GM12891 (cell line): ENCODE data around the gene CSNK1G3.

Experiments used
- POLR2A ChIP-seq: IDR thresholded peaks from 2 replicates; pipeline ENCODE4 v1.6.1; 2011; ENCODE audit warnings: low read depth, low read length, control low read depth
- POLR2AphosphoS5 ChIP-seq: IDR thresholded peaks from 2 replicates; pipeline ENCODE4 v1.6.1; 2011; ENCODE audit warnings: low read depth, low read length, control low read depth
- TAF1 ChIP-seq: IDR thresholded peaks from 2 replicates; pipeline ENCODE4 v1.6.1; 2011; ENCODE audit warnings: low read depth, low read length, control low read depth

DNA sequence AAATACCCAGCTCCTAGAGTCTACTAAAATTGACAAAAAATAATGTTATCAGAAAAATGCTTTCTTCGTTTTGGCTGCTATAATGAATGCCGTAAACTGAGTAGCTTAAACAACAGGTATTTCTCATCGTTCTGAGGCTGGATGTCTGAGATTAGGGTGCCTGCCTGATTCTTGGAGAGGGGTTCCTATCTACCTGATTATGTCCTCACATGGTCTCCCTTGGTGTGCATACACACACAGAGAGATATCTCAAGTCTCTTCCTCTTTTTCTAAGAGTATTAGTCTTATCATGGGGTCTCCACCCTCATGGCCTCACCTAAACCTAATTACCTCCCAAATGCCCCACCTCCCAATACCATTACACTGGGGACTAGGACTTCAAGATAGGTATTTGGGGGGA is 40.6 kb upstream of the CSNK1G3 start:
- TF ChIP-seq POLR2AphosphoS5 = no peak
- no peak for TF ChIP-seq POLR2A
- TF ChIP-seq TAF1 = no peak
